Peyer's patch (tissue), 4 donors: ENCODE data around the gene C6. TPM values are rescaled to one million over a fixed set of nuclear protein-coding genes. Genes with fewer than 3 reads are reported as not detected.

Source experiments
- DNase-seq, 3 donors: peaks; one replicate each; pipeline ENCODE4 v3.0.0-alpha.2; 2017 to 2019
- H3K27ac ChIP-seq, 4 donors: fragments of 200-600 bp; sonication (generic); one replicate each; pipeline ENCODE4 v1.5.1; 2016 to 2019
- H3K27me3 ChIP-seq, 2 donors: fragments of 200-600 bp; sonication (generic); one replicate each; pipeline ENCODE4 v1.5.1; 2019
- H3K36me3 ChIP-seq, 3 donors: fragments of 200-600 bp; sonication (generic); one replicate each; pipeline ENCODE4 v1.5.1; 2016 to 2019
- H3K4me1 ChIP-seq, 4 donors: fragments of 200-600 bp; sonication (generic); one replicate each; pipeline ENCODE4 v1.5.1; 2016 to 2019
- H3K4me3 ChIP-seq, 4 donors: fragments of 200-600 bp; sonication (generic); 1 replicate in 3 of 4; 2 replicates in 1 of 4; pipeline ENCODE4 v1.5.1; 2016 to 2019; ENCODE audit warnings: mild to moderate bottlenecking in 1 of 4
- H3K9me3 ChIP-seq, 4 donors: fragments of 200-600 bp; sonication (generic); one replicate each; pipeline ENCODE4 v1.5.1; 2016 to 2019; ENCODE audit warnings: mild to moderate bottlenecking in 1 of 4
- CTCF ChIP-seq, 6 experiments: fragments of 450-650 bp in 4 of 6; fragments of 200-600 bp in 2 of 6; sonication (generic) in 1 of 6; IDR thresholded peaks; one replicate each; pipeline ENCODE4 v1.5.1; 2017 to 2019; ENCODE audit warnings: antibody characterized with exemption in 6 of 6, mild to moderate bottlenecking in 3 of 6, moderate library complexity in 1 of 6
- POLR2A ChIP-seq, 2 donors: fragments of 450-650 bp; IDR thresholded peaks; one replicate each; pipeline ENCODE4 v1.5.1; 2017; ENCODE audit warnings: antibody characterized with exemption in 2 of 2, mild to moderate bottlenecking in 2 of 2, moderate library complexity in 2 of 2
- total RNA-seq, 4 donors: library from RNA; depleted of rRNA; stranded (reverse); fragments of >200 nt; gene quantifications; one replicate each; pipeline ENCODE4 v1.1.0, GENCODE V29; 2016

C6 gene
- total RNA-seq, 4 donors from 2014 or later: 1.5 to 4.2 (median 2.8) TPM; not detected in 1

- TF ChIP-seq POLR2A (IDR thresholded peaks at IDR 0.05) (no peak), CTCF (IDR thresholded peaks at IDR 0.05) (no peak)
- no peaks in the 10 kb centered on the region for H3K9me3 ChIP-seq
- DNase-seq: no peak
- no peaks in the 10 kb centered on the region for H3K4me1 ChIP-seq
- H3K4me3 ChIP-seq: no peak overlapping the region
- no peak overlapping the region for H3K27ac ChIP-seq
- H3K27me3 ChIP-seq: no peaks in the 10 kb centered on the region
- H3K36me3 ChIP-seq: no peaks in the 10 kb centered on the region
Observed at GRCh38 chr5:41118177-41118576, 95.2 kb downstream of the C6 start.

- H3K27ac ChIP-seq: no peak overlapping the region
- no peaks in the 10 kb centered on the region for H3K36me3 ChIP-seq
- DNase-seq: no peak
- no peaks in the 10 kb centered on the region for H3K27me3 ChIP-seq
- H3K4me3 ChIP-seq: no peak overlapping the region
- H3K9me3 ChIP-seq: no peaks in the 10 kb centered on the region
- H3K4me1 ChIP-seq: no peaks in the 10 kb centered on the region
- no peak for TF ChIP-seq CTCF (IDR thresholded peaks at IDR 0.05)
- no peak for TF ChIP-seq POLR2A (IDR thresholded peaks at IDR 0.05)
Observed at GRCh38 chr5:41115281-41115680, 98.1 kb downstream of the C6 start.

GRCh38 chr5:41112486-41113455, 100.6 kb downstream of the C6 start:
- H3K9me3 ChIP-seq: no peaks in the 10 kb centered on the region
- no peak for TF ChIP-seq POLR2A (IDR thresholded peaks at IDR 0.05)
- TF ChIP-seq CTCF (IDR thresholded peaks at IDR 0.05): no peak
- no peaks in the 10 kb centered on the region for H3K27me3 ChIP-seq
- H3K4me1 ChIP-seq: no peaks in the 10 kb centered on the region
- H3K4me3 ChIP-seq: no peak overlapping the region
- H3K36me3 ChIP-seq: no peaks in the 10 kb centered on the region
- no peak overlapping the region for H3K27ac ChIP-seq
- no peak for DNase-seq

GRCh38 chr5:41109186-41109585, 104.1 kb downstream of the C6 start:
- Histone ChIP-seq H3K27me3 (no peaks in the 10 kb centered on the region), H3K36me3 (no peaks in the 10 kb centered on the region), H3K4me3 (no peak overlapping the region), H3K4me1 (no peaks in the 10 kb centered on the region), H3K9me3 (no peaks in the 10 kb centered on the region), H3K27ac (no peak overlapping the region)
- TF ChIP-seq CTCF (IDR thresholded peaks at IDR 0.05) (no peak), POLR2A (IDR thresholded peaks at IDR 0.05) (no peak)
- no peak for DNase-seq

GRCh38 chr5:41102341-41102740, 111.0 kb downstream of the C6 start:
- Histone ChIP-seq H3K36me3 (no peaks in the 10 kb centered on the region), H3K27me3 (no peaks in the 10 kb centered on the region), H3K4me3 (no peak overlapping the region), H3K9me3 (no peaks in the 10 kb centered on the region), H3K4me1 (no peaks in the 10 kb centered on the region), H3K27ac (no peak overlapping the region)
- no peak for DNase-seq
- TF ChIP-seq CTCF (IDR thresholded peaks at IDR 0.05) (no peak), POLR2A (IDR thresholded peaks at IDR 0.05) (no peak)
